Fibroblast of skin of right quadriceps (primary cell): Measurements from ENCODE around the gene KIF3C.
"Not testable (repeated sequence)": the region's sequence is repeated elsewhere in the genome, so short reads cannot be mapped to it uniquely, and the experiment has no call there.

Experiments used
- DNase-seq: peaks from one replicate; pipeline ENCODE4 v3.0.0-alpha.2; 2013

KIF3C gene

GRCh38 chr2:25958611-25959010 is 23.7 kb downstream of the KIF3C start:
- DNase-seq = not testable (repeated sequence)

- DNase-seq = no peak
Observed at GRCh38 chr2:25957743-25958142, 24.6 kb downstream of the KIF3C start.

GRCh38 chr2:25955869-25956535 is 26.3 kb downstream of the KIF3C start:
- DNase-seq = no peak

- no peak for DNase-seq
Observed at GRCh38 chr2:25955036-25955435, 27.3 kb downstream of the KIF3C start.

GRCh38 chr2:25954199-25954752 is 28.0 kb downstream of the KIF3C start:
- DNase-seq = no peak

GRCh38 chr2:25951071-25951547 is 31.2 kb downstream of the KIF3C start:
- DNase-seq = peak; percentile 72

GRCh38 chr2:25948437-25948836 is 33.9 kb downstream of the KIF3C start:
- DNase-seq = no peak

- no peak for DNase-seq
Observed at GRCh38 chr2:25941042-25941441, 41.3 kb downstream of the KIF3C start.

GRCh38 chr2:25939257-25939668 is 43.0 kb downstream of the KIF3C start:
- DNase-seq = no peak

- no peak for DNase-seq
Observed at GRCh38 chr2:25938345-25938744, 44.0 kb downstream of the KIF3C start.

- no peak for DNase-seq
Observed at GRCh38 chr2:25936889-25937545, 45.3 kb downstream of the KIF3C start.

GRCh38 chr2:25933622-25934021 is 48.7 kb downstream of the KIF3C start:
- DNase-seq = no peak

- DNase-seq = no peak
Observed at GRCh38 chr2:25929789-25930473, 52.4 kb downstream of the KIF3C start.

- no peak for DNase-seq
Observed at GRCh38 chr2:25928668-25929067, 53.6 kb downstream of the KIF3C start.

- no peak for DNase-seq
Observed at GRCh38 chr2:25926984-25927756, 55.1 kb downstream of the KIF3C start.

GRCh38 chr2:25922501-25922900 is 59.8 kb downstream of the KIF3C start:
- no peak for DNase-seq

- no peak for DNase-seq
Observed at GRCh38 chr2:25920786-25921415, 61.4 kb downstream of the KIF3C start.

- DNase-seq = peak; percentile 5
Observed at GRCh38 chr2:25920336-25920735, 62.0 kb downstream of the KIF3C start.

- no peak for DNase-seq
Observed at GRCh38 chr2:25917832-25918231, 64.5 kb downstream of the KIF3C start.

- DNase-seq = peak; percentile 20
Observed at GRCh38 chr2:25917411-25917810, 64.9 kb downstream of the KIF3C start.

- DNase-seq = not testable (repeated sequence)
Observed at GRCh38 chr2:25915944-25916772, 66.1 kb downstream of the KIF3C start.
